NT2/D1 (cell line): ENCODE results near the gene SCYGR3.
"Not testable (repeated sequence)": the region's sequence is repeated elsewhere in the genome, so short reads cannot be mapped to it uniquely, and the experiment has no call there.

ENCODE experiments used
- SUZ12 ChIP-seq: IDR thresholded peaks from 2 replicates; pipeline ENCODE4 v1.6.1; 2011; ENCODE audit not compliant: insufficient read length, insufficient read depth; ENCODE audit errors: extremely low read depth
- ZNF274 ChIP-seq: IDR thresholded peaks from 2 replicates; pipeline ENCODE4 v1.6.1; 2011; ENCODE audit warnings: mild to moderate bottlenecking, low read depth, low read length

DNA sequence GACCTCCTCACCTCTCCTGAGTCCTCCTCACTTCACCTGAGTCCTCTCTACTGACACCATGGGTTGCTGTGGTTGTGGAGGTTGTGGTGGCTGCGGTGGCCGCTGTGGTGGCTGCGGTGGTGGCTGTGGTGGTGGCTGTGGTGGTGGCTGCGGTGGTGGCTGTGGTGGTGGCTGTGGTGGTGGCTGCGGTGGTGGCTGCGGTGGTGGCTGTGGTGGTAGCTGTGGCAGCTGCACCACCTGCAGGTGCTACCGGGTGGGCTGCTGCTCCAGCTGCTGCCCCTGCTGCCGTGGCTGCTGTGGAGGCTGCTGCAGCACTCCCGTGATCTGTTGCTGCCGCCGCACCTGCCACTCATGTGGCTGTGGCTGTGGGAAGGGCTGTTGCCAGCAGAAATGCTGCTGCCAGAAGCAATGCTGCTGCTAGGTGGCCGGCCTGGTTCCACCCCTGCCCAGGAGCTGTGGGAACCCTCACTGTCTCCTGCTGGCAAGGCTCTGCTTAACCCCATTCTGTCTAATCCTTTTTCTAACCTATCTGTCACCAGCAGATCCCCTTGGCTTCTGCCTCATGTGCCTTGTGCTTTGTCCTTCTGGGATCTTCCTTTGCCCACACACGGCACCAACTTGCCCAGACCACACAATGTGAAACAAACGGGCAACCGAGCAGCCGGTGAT lies 15.7 kb downstream of the SCYGR3 start, which contains the start of gene SCYGR2:
- not testable (repeated sequence) for TF ChIP-seq ZNF274, SUZ12
